Activated naive CD4-positive, alpha-beta T cell (primary cell): ENCODE data around the gene HUS1.
"Not testable (repeated sequence)": the region's sequence is repeated elsewhere in the genome, so short reads cannot be mapped to it uniquely, and the experiment has no call there.

ENCODE experiments used
- DNase-seq, 4 experiments: peaks; one replicate each; lab custom pipeline; 2025; lab: John Stamatoyannopoulos, UW

Gene HUS1

GRCh38 chr7:47923081-47923875 lies 56.1 kb downstream of the HUS1 start:
- DNase-seq: not testable (repeated sequence)

- DNase-seq: not testable (repeated sequence)
Measured at GRCh38 chr7:47916514-47916913, 62.9 kb downstream of the HUS1 start.

GRCh38 chr7:47915616-47915976 lies 63.8 kb downstream of the HUS1 start:
- no peak for DNase-seq

- no peak for DNase-seq
Measured at GRCh38 chr7:47914717-47915615, 64.4 kb downstream of the HUS1 start.
